ENCODE data around the gene ABCA5. TPM values are rescaled to one million over a fixed set of nuclear protein-coding genes. Genes with fewer than 3 reads are reported as not detected.

ABCA5 gene
- total and polyA plus RNA-seq, 4 donors, result 36.0 to 74.5 (median 37.6) TPM

DNA sequence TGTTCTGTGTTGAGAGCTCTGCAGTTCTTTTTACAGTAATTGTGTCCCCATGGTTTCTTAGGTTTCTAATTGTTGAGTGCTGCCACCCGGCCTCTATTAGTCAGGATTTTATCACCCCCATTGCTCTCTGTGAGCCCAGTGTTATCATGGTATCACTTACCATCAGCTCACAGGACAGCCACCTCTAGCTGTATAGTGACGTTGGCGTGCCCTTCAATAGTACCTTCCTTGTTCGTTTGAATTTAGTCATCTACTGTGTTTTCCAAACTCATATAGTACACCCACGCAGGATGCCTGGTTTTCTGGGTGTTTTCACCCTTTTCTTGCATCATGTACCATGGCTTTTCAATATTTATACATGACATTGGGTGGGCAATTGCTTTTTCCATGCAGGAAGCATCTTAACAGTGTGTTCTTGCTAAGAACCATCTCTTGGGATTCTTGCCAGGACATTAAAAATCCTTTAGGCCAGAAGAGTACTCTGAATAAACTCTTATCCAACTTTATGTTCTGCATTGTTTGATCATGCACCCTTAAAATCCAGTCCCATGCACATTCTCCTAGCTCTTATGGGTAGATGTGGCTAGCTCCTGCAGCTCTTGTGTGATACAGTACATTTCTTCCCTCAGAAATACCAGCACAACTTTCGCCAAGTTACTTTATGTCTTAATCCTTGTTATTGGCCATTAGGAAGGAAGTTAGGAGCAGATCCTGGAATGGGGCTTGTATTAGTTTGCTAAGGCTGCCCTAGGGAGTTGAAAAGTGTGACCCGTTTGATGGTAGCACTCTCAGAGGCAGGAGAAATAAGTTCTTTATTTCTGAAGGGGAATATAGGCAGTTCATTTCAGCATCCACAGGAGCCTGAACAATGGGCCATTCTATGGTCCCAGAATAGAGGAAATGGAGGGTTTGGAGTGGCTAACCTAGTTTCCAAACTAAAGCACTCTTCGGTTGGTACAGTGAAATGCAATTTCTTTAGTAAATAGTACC lies 87.0 kb downstream of the ABCA5 start:
- no peaks in the 10 kb centered on the region for H3K9me3 ChIP-seq (ENCODE audit: control insufficient read depth, insufficient read depth, low read length)
- H3K4me3 ChIP-seq (ENCODE audit: low read depth, low read length), result no peak overlapping the region
- DNase-seq (ENCODE audit: low read depth in 4 of 6, low spot score in 6 of 6), result no peak
- 76% methylated on average over 6 of the region's 8 CpGs for WGBS (ENCODE audit: insufficient coverage)
- H3K27ac ChIP-seq (ENCODE audit: low read depth, low read length), result peak overlapping the region; percentile 33
- no peaks in the 10 kb centered on the region for H3K36me3 ChIP-seq (ENCODE audit: control insufficient read depth, insufficient read depth, low read length)
- H3K4me1 ChIP-seq (ENCODE audit: control insufficient read depth, insufficient read depth, low read length), result no peaks in the 10 kb centered on the region
- H3K27me3 ChIP-seq (ENCODE audit: control insufficient read depth, insufficient read depth, low read length), result no peaks in the 10 kb centered on the region

GRCh38 chr17:69236946-69237345 lies 90.0 kb downstream of the ABCA5 start:
- no peaks in the 10 kb centered on the region for H3K27me3 ChIP-seq (ENCODE audit: control insufficient read depth, insufficient read depth, low read length)
- H3K4me3 ChIP-seq (ENCODE audit: low read depth, low read length), result no peak overlapping the region
- no peak for DNase-seq (ENCODE audit: low read depth in 4 of 6, low spot score in 6 of 6)
- no peaks in the 10 kb centered on the region for H3K36me3 ChIP-seq (ENCODE audit: control insufficient read depth, insufficient read depth, low read length)
- no peak overlapping the region for H3K27ac ChIP-seq (ENCODE audit: low read depth, low read length)
- 80% methylated on average over 1 of the region's 3 CpGs for WGBS (ENCODE audit: insufficient coverage)
- H3K9me3 ChIP-seq (ENCODE audit: control insufficient read depth, insufficient read depth, low read length), result no peaks in the 10 kb centered on the region
- H3K4me1 ChIP-seq (ENCODE audit: control insufficient read depth, insufficient read depth, low read length), result no peaks in the 10 kb centered on the region

DNA sequence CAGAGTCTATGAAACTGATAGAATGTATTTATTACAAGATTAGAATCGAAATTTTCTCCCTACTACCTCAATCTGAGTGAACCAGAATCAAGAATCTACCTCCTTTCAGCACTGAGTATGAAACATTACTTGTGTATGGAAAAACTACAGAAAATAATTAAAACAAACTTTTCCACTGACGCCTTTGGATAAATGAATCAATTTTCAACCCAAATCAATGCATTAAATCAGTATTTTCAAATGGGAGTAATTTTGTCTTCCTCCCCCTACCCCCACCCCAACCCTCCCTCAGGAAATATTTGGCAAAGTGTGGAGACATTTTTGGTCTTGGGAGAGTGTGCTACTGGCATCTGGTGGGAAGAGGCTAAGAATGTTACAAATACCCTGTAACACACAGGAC lies 90.5 kb downstream of the ABCA5 start:
- no peak for DNase-seq (ENCODE audit: low read depth in 4 of 6, low spot score in 6 of 6)
- Histone ChIP-seq H3K27me3 (ENCODE audit: control insufficient read depth, insufficient read depth, low read length) (no peaks in the 10 kb centered on the region), H3K4me1 (ENCODE audit: control insufficient read depth, insufficient read depth, low read length) (no peaks in the 10 kb centered on the region), H3K36me3 (ENCODE audit: control insufficient read depth, insufficient read depth, low read length) (no peaks in the 10 kb centered on the region), H3K9me3 (ENCODE audit: control insufficient read depth, insufficient read depth, low read length) (no peaks in the 10 kb centered on the region), H3K4me3 (ENCODE audit: low read depth, low read length) (no peak overlapping the region), H3K27ac (ENCODE audit: low read depth, low read length) (no peak overlapping the region)
- no CpG with 5 or more reads among the region's 2 CpGs for WGBS (ENCODE audit: insufficient coverage)

GRCh38 chr17:69235338-69236058 lies 91.4 kb downstream of the ABCA5 start:
- Histone ChIP-seq H3K9me3 (ENCODE audit: control insufficient read depth, insufficient read depth, low read length) (no peaks in the 10 kb centered on the region), H3K27me3 (ENCODE audit: control insufficient read depth, insufficient read depth, low read length) (no peaks in the 10 kb centered on the region), H3K36me3 (ENCODE audit: control insufficient read depth, insufficient read depth, low read length) (no peaks in the 10 kb centered on the region), H3K4me3 (ENCODE audit: low read depth, low read length) (no peak overlapping the region), H3K4me1 (ENCODE audit: control insufficient read depth, insufficient read depth, low read length) (no peaks in the 10 kb centered on the region), H3K27ac (ENCODE audit: low read depth, low read length) (no peak overlapping the region)
- 0% methylated on average over 1 of the region's 1 CpG for WGBS (ENCODE audit: insufficient coverage)
- peak; percentile 31 to 90 (median 55) for DNase-seq (ENCODE audit: low read depth in 4 of 6, low spot score in 6 of 6)

DNA sequence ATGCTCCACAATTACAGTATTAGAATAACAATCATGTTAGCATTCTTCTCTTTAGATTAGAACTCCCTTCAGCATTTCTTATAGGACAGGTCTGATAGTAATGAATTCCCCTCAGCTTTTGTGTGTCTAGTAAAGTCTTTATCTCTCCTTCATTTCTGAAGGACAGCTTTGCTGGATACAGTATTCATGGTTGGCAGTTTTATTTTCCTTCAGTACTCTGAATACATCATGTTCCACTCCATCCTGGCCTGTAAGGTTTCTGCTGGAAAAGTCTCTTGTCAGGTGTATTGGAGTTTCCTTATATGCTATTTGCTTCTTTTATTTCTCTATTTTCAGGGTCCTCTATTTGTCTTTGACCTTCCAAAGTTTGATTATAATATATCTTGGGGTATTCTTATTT lies 94.3 kb downstream of the ABCA5 start:
- Histone ChIP-seq H3K4me3 (ENCODE audit: low read depth, low read length) (no peak overlapping the region), H3K9me3 (ENCODE audit: control insufficient read depth, insufficient read depth, low read length) (no peaks in the 10 kb centered on the region), H3K27me3 (ENCODE audit: control insufficient read depth, insufficient read depth, low read length) (no peaks in the 10 kb centered on the region), H3K4me1 (ENCODE audit: control insufficient read depth, insufficient read depth, low read length) (no peaks in the 10 kb centered on the region), H3K36me3 (ENCODE audit: control insufficient read depth, insufficient read depth, low read length) (no peaks in the 10 kb centered on the region), H3K27ac (ENCODE audit: low read depth, low read length) (no peak overlapping the region)
- DNase-seq (ENCODE audit: low read depth in 4 of 6, low spot score in 6 of 6), result no peak

DNA sequence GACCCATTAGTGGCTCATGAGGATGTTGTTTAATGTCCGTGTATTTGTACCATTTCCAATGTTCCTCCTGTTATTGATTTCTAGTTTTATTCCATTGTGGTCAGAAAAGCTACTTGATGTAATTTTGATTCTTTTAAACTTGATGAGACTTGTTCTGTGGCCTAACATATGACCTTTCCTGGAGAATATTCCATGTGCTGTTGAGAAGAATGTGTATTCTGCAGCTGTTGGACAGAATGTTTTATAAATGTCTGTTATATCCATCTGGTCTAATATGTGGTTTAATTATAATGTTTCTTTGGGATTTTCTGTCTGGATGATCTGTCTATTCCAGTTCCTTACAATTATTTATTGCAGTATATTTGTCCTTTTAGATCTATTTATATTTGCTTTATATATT lies 95.4 kb downstream of the ABCA5 start:
- Histone ChIP-seq H3K36me3 (ENCODE audit: control insufficient read depth, insufficient read depth, low read length) (no peaks in the 10 kb centered on the region), H3K27me3 (ENCODE audit: control insufficient read depth, insufficient read depth, low read length) (no peaks in the 10 kb centered on the region), H3K9me3 (ENCODE audit: control insufficient read depth, insufficient read depth, low read length) (no peaks in the 10 kb centered on the region), H3K27ac (ENCODE audit: low read depth, low read length) (no peak overlapping the region), H3K4me3 (ENCODE audit: low read depth, low read length) (no peak overlapping the region), H3K4me1 (ENCODE audit: control insufficient read depth, insufficient read depth, low read length) (no peaks in the 10 kb centered on the region)
- WGBS (ENCODE audit: insufficient coverage), result no CpG with 5 or more reads among the region's 1 CpG
- no peak for DNase-seq (ENCODE audit: low read depth in 4 of 6, low spot score in 6 of 6)

DNA sequence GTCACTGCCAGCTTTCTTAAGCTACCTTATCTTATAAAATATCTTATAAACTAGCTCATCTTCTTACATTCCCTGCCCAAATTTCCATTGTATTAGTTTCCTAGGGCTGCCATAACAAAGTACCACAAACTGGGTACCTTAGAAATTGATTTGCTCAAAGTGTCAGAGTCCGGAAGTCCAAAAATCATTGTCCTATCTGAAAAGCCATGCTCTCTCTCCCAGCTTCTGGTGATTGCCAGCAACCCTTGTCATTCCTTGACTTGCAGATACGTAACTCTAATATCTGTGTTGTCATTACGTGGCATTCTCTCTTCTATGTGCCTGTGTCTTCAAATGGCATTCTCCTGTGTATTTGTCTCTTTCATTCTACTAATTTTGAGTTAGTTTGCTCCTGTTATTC lies 96.0 kb downstream of the ABCA5 start:
- 100% methylated on average over 2 of the region's 3 CpGs for WGBS (ENCODE audit: insufficient coverage)

GRCh38 chr17:69228576-69228975 lies 98.4 kb downstream of the ABCA5 start, which contains the start of gene ABCA10:
TSS of gene ABCA10 (minus strand) at chr17:69228824. CDS start at chr17:69225358, 3,466 bp downstream.
- no CpG with 5 or more reads among the region's 1 CpG for WGBS (ENCODE audit: insufficient coverage)
- no peak within 1 kb of the TSS for H3K4me3 ChIP-seq (ENCODE audit: low read depth, low read length)

More for the DNA sequence above, 96.0 kb downstream of the ABCA5 start:
- no peaks in the 10 kb centered on the region for H3K27me3 ChIP-seq (ENCODE audit: control insufficient read depth, insufficient read depth, low read length)
- no peak overlapping the region for H3K27ac ChIP-seq (ENCODE audit: low read depth, low read length)
- no peaks in the 10 kb centered on the region for H3K4me1 ChIP-seq (ENCODE audit: control insufficient read depth, insufficient read depth, low read length)
- H3K36me3 ChIP-seq (ENCODE audit: control insufficient read depth, insufficient read depth, low read length), result no peaks in the 10 kb centered on the region
- no peaks in the 10 kb centered on the region for H3K9me3 ChIP-seq (ENCODE audit: control insufficient read depth, insufficient read depth, low read length)
- no peak overlapping the region for H3K4me3 ChIP-seq (ENCODE audit: low read depth, low read length)
- no peak for DNase-seq (ENCODE audit: low read depth in 4 of 6, low spot score in 6 of 6)

DNA sequence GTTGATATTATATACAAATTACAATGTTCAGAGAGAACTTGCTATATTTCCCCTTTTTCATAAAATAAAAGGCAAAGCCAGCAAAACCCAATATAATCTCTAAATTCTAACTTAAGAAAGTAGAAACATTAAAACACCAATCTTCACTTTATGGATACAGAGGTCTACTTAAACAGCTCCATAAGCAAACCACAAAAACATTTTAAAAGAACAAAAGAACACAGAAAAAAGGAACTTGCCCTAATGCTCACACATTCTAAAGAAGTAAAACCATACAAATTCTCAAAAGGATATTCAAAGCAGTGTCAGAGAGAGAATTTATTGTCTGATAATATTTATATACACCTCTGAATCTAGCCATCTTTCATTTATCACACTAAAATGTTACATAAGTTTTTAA lies 98.9 kb downstream of the ABCA5 start:
- no peak for DNase-seq (ENCODE audit: low read depth in 4 of 6, low spot score in 6 of 6)
- Histone ChIP-seq H3K4me1 (ENCODE audit: control insufficient read depth, insufficient read depth, low read length) (no peaks in the 10 kb centered on the region), H3K36me3 (ENCODE audit: control insufficient read depth, insufficient read depth, low read length) (no peaks in the 10 kb centered on the region), H3K4me3 (ENCODE audit: low read depth, low read length) (no peak overlapping the region), H3K27me3 (ENCODE audit: control insufficient read depth, insufficient read depth, low read length) (no peaks in the 10 kb centered on the region), H3K9me3 (ENCODE audit: control insufficient read depth, insufficient read depth, low read length) (no peaks in the 10 kb centered on the region), H3K27ac (ENCODE audit: low read depth, low read length) (no peak overlapping the region)

More at GRCh38 chr17:69228576-69228975, 98.4 kb downstream of the ABCA5 start, which contains the start of gene ABCA10:
- no peaks in the 10 kb centered on the region for H3K36me3 ChIP-seq (ENCODE audit: control insufficient read depth, insufficient read depth, low read length)
- no peaks in the 10 kb centered on the region for H3K4me1 ChIP-seq (ENCODE audit: control insufficient read depth, insufficient read depth, low read length)
- H3K27ac ChIP-seq (ENCODE audit: low read depth, low read length), result no peak within 1 kb of the TSS
- no peaks in the 10 kb centered on the region for H3K9me3 ChIP-seq (ENCODE audit: control insufficient read depth, insufficient read depth, low read length)
- H3K27me3 ChIP-seq (ENCODE audit: control insufficient read depth, insufficient read depth, low read length), result no peaks in the 10 kb centered on the region
- no peak for DNase-seq (ENCODE audit: low read depth in 4 of 6, low spot score in 6 of 6)
